ENCODE results near the gene SIX5. TPM values are rescaled to one million over a fixed set of nuclear protein-coding genes. Genes with fewer than 3 reads are reported as not detected.

Gene SIX5
- total and polyA plus RNA-seq, 5 donors from 2014 or later = 0.17 to 1.3 (median 0.25) TPM; not detected in 1

DNA sequence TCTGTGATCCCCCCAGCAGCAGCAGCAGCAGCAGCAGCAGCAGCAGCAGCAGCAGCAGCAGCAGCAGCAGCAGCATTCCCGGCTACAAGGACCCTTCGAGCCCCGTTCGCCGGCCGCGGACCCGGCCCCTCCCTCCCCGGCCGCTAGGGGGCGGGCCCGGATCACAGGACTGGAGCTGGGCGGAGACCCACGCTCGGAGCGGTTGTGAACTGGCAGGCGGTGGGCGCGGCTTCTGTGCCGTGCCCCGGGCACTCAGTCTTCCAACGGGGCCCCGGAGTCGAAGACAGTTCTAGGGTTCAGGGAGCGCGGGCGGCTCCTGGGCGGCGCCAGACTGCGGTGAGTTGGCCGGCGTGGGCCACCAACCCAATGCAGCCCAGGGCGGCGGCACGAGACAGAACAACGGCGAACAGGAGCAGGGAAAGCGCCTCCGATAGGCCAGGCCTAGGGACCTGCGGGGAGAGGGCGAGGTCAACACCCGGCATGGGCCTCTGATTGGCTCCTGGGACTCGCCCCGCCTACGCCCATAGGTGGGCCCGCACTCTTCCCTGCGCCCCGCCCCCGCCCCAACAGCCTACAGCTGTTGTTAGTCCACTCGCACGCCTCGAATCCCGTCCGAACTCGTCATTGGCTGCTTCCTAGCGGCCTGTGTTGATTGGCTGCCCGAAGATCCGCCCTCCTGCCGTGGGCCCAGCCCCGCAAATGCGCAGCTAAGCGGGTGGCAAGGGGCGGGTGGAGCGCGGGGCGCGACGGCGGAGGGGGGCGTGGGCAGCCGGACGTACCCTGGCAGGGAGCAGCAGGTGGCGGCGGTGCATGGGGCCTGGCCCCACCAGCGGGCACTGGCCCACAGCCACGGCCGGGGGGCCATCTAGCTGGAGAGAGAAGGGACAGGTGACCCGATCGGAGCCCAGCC is 1.4 kb upstream of the SIX5 start:
- peaks cover 14% of the 10 kb centered on the region for H3K27me3 Mint-ChIP-seq
- Histone ChIP-seq H3K27ac (ENCODE audit: insufficient read depth, low read length, poor library complexity, severe bottlenecking) (peak overlapping the region; percentile 81), H3K27me3 (ENCODE audit: control insufficient read depth, insufficient read depth, low read length) (no peaks in the 10 kb centered on the region), H3K4me3 (ENCODE audit: low read depth, low read length) (peak overlapping the region; percentile 45), H3K36me3 (ENCODE audit: control insufficient read depth, insufficient read depth, low read length) (no peaks in the 10 kb centered on the region), H3K4me1 (ENCODE audit: control insufficient read depth, insufficient read depth, low read length, poor library complexity, severe bottlenecking) (peaks cover 30% of the 10 kb centered on the region), H3K9me3 (ENCODE audit: control insufficient read depth in 2 of 2, low read length in 2 of 2) (no peaks in the 10 kb centered on the region)
- peak overlapping the region; percentile 76 to 92 (median 91) for H3K27ac Mint-ChIP-seq
- H3K4me3 Mint-ChIP-seq = peak overlapping the region; percentile 87 to 96 (median 92)
- H3K9me3 Mint-ChIP-seq = no peaks in the 10 kb centered on the region
- peaks cover 0 to 29% (median 10%) of the 10 kb centered on the region in 4 donors for H3K4me1 Mint-ChIP-seq
- ATAC-seq (ENCODE audit: low read depth in 2 of 2) (peak; percentile 73 to 76), DNase-seq (peak; percentile 87 to 96 (median 94))
- no peaks in the 10 kb centered on the region for H3K36me3 Mint-ChIP-seq

DNA sequence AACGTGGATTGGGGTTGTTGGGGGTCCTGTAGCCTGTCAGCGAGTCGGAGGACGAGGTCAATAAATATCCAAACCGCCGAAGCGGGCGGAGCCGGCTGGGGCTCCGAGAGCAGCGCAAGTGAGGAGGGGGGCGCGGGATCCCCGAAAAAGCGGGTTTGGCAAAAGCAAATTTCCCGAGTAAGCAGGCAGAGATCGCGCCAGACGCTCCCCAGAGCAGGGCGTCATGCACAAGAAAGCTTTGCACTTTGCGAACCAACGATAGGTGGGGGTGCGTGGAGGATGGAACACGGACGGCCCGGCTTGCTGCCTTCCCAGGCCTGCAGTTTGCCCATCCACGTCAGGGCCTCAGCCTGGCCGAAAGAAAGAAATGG is 754 bp upstream of the SIX5 start:
- H3K27ac Mint-ChIP-seq = peak overlapping the region; percentile 86 to 92 (median 91)
- H3K4me3 Mint-ChIP-seq = peak overlapping the region; percentile 87 to 96 (median 92)
- Histone ChIP-seq H3K4me3 (ENCODE audit: low read depth, low read length) (peak overlapping the region; percentile 45), H3K4me1 (ENCODE audit: control insufficient read depth, insufficient read depth, low read length, poor library complexity, severe bottlenecking) (peaks cover 30% of the 10 kb centered on the region), H3K27ac (ENCODE audit: insufficient read depth, low read length, poor library complexity, severe bottlenecking) (peak overlapping the region; percentile 81), H3K9me3 (ENCODE audit: control insufficient read depth in 2 of 2, low read length in 2 of 2) (no peaks in the 10 kb centered on the region), H3K36me3 (ENCODE audit: control insufficient read depth, insufficient read depth, low read length) (no peaks in the 10 kb centered on the region), H3K27me3 (ENCODE audit: control insufficient read depth, insufficient read depth, low read length) (no peaks in the 10 kb centered on the region)
- H3K27me3 Mint-ChIP-seq = peaks cover 14% of the 10 kb centered on the region
- ATAC-seq (ENCODE audit: low read depth in 2 of 2) (peak; percentile 26 to 28), DNase-seq (peak; percentile 48 to 85 (median 72))
- H3K4me1 Mint-ChIP-seq = peaks cover 0 to 28% (median 10%) of the 10 kb centered on the region in 4 donors
- H3K36me3 Mint-ChIP-seq = no peaks in the 10 kb centered on the region
- H3K9me3 Mint-ChIP-seq = no peaks in the 10 kb centered on the region

DNA sequence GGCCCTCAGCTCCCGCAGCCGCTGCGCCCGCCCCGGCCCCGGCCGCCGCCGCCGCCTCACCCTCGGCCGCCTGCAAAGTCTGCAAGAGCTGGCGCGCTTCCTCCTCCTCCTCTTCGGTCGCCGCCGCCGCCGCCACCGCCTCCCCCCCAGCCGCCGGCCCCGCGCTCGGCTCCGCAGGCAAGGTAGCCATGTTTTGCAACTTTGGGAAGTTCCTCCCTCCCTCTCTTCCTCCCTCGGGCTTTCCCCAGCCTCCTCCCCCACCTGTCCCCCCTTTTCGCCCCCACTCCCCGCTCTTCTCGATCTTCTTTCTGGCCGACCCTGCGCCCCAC is 433 bp downstream of the SIX5 start:
- H3K36me3 Mint-ChIP-seq = no peaks in the 10 kb centered on the region
- Histone ChIP-seq H3K27me3 (ENCODE audit: control insufficient read depth, insufficient read depth, low read length) (no peaks in the 10 kb centered on the region), H3K36me3 (ENCODE audit: control insufficient read depth, insufficient read depth, low read length) (no peaks in the 10 kb centered on the region), H3K27ac (ENCODE audit: insufficient read depth, low read length, poor library complexity, severe bottlenecking) (peak overlapping the region; percentile 81), H3K4me1 (ENCODE audit: control insufficient read depth, insufficient read depth, low read length, poor library complexity, severe bottlenecking) (peaks cover 30% of the 10 kb centered on the region), H3K9me3 (ENCODE audit: control insufficient read depth in 2 of 2, low read length in 2 of 2) (no peaks in the 10 kb centered on the region), H3K4me3 (ENCODE audit: low read depth, low read length) (no peak overlapping the region)
- H3K4me1 Mint-ChIP-seq = peaks cover 0 to 26% (median 10%) of the 10 kb centered on the region in 4 donors
- ATAC-seq (ENCODE audit: low read depth in 2 of 2) (no peak), DNase-seq (peak in 2 of 3 donors; percentile 38 to 42)
- H3K9me3 Mint-ChIP-seq = no peaks in the 10 kb centered on the region
- peak overlapping the region; percentile 87 to 96 (median 92) for H3K4me3 Mint-ChIP-seq
- H3K27me3 Mint-ChIP-seq = peaks cover 14% of the 10 kb centered on the region
- H3K27ac Mint-ChIP-seq = no peak overlapping the region

DNA sequence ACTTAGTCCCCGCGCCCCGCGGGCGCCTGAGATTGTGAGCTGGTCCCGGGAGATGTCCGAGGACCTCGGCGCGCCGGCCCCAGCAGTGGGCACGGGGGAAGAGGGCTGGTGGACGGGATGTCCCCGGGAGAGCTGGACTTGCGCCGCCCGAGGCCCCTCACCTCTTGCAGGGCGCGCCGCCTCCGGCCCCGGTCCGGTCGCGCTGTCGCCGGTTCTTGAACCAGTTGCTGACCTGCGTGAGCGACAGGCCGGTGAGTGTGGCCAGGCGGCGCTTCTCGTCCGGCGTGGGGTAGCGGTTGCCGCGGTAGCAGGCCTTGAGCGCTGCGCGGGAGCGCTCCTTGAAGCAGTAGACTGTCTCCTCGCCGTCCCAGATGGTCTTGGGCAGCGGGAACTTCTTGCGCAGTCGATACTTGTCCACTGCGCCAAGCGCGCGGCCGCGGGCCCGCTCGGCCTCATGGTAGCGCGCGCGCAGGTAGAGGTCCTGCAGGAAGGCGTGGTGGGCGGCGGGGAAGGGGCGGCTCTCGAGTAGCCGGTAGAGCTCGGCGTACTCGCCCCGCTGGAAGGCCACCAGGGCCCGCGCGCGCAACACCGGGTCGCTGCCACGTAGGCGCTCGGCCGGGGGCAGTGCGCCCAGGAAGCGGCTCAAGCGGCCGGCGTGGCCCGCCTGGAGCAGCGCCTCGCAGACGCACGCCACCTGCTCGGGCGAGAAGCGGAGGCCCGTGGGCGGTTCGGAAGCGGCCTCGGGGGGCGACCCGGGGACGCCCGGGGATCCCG is 984 bp downstream of the SIX5 start:
- H3K4me3 Mint-ChIP-seq = peak overlapping the region in 3 of 4 donors; percentile 68 to 82 (median 82)
- no peaks in the 10 kb centered on the region for H3K36me3 Mint-ChIP-seq
- Histone ChIP-seq H3K9me3 (ENCODE audit: control insufficient read depth in 2 of 2, low read length in 2 of 2) (no peaks in the 10 kb centered on the region), H3K27me3 (ENCODE audit: control insufficient read depth, insufficient read depth, low read length) (no peaks in the 10 kb centered on the region), H3K36me3 (ENCODE audit: control insufficient read depth, insufficient read depth, low read length) (no peaks in the 10 kb centered on the region), H3K4me1 (ENCODE audit: control insufficient read depth, insufficient read depth, low read length, poor library complexity, severe bottlenecking) (peaks cover 30% of the 10 kb centered on the region), H3K27ac (ENCODE audit: insufficient read depth, low read length, poor library complexity, severe bottlenecking) (no peak overlapping the region), H3K4me3 (ENCODE audit: low read depth, low read length) (no peak overlapping the region)
- DNase-seq (peak in 2 of 3 donors; percentile 22 to 26), ATAC-seq (ENCODE audit: low read depth in 2 of 2) (no peak)
- peaks cover 14% of the 10 kb centered on the region for H3K27me3 Mint-ChIP-seq
- H3K27ac Mint-ChIP-seq = no peak overlapping the region
- H3K4me1 Mint-ChIP-seq = peaks cover 0 to 22% (median 7%) of the 10 kb centered on the region in 4 donors
- H3K9me3 Mint-ChIP-seq = no peaks in the 10 kb centered on the region

DNA sequence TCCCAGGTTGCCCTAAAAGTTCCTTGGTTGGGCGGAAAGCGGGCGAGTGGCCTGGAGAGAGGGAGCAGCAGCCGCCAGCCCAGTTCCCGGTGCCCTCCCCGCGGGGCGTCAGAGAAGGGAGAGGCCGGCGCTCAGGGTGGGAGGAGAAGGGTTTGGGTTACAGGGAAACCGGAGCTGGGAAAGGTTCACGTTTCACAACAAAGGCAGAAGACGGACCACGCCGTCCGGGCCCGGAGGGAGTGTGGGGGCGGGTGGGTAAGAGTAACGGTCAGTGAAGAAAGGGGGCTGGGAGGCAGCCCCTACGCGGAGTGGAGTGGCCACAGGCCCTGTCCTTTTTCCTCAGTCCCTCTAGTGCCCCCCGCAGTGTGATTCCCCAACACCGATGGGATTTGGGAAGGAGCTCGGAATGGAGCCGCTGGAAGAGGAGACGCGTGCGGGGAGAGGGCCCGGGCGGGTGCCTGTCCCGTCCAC is 1.6 kb downstream of the SIX5 start:
- H3K27me3 Mint-ChIP-seq = peaks cover 14% of the 10 kb centered on the region
- peaks cover 30% of the 10 kb centered on the region for H3K4me1 ChIP-seq (ENCODE audit: control insufficient read depth, insufficient read depth, low read length, poor library complexity, severe bottlenecking)
- H3K4me3 Mint-ChIP-seq = peak overlapping the region; percentile 25 to 71 (median 52)
- H3K27ac ChIP-seq (ENCODE audit: insufficient read depth, low read length, poor library complexity, severe bottlenecking) = no peak overlapping the region
- H3K9me3 ChIP-seq (ENCODE audit: control insufficient read depth in 2 of 2, low read length in 2 of 2) = no peaks in the 10 kb centered on the region
- ATAC-seq (ENCODE audit: low read depth in 2 of 2) (no peak), DNase-seq (no peak)
- no peaks in the 10 kb centered on the region for H3K9me3 Mint-ChIP-seq
- no peaks in the 10 kb centered on the region for H3K36me3 ChIP-seq (ENCODE audit: control insufficient read depth, insufficient read depth, low read length)
- H3K4me1 Mint-ChIP-seq = peaks cover 0 to 21% (median 7%) of the 10 kb centered on the region in 4 donors
- no peak overlapping the region for H3K27ac Mint-ChIP-seq
- no peak overlapping the region for H3K4me3 ChIP-seq (ENCODE audit: low read depth, low read length)
- no peaks in the 10 kb centered on the region for H3K27me3 ChIP-seq (ENCODE audit: control insufficient read depth, insufficient read depth, low read length)
- H3K36me3 Mint-ChIP-seq = no peaks in the 10 kb centered on the region

DNA sequence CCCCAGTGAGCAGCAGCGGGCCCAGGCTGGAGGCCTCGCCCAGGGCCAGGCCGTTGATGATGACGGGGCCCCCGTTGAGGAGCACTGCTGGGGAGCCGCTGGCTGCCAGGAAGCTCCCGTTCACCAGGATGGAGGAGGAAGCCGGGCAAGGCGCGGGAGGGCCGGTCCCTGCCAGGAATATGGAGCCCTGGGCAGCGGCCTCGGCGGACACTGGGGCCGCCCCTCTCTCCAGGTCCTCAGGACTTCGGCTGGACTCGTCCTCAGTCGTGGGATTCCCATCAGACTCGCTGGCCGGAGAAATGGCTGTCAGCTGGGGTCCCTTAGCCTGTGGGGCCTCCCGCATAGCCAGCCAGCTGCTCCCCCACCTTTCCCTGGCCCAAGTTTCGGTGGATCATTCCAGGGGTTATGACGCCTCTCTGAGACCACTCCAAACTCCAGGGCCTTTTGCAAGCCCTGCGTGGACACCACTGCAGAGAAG is 2.1 kb downstream of the SIX5 start:
- Mint-ChIP-seq H3K27me3 (peaks cover 9% of the 10 kb centered on the region), H3K4me3 (peak overlapping the region; percentile 25 to 71 (median 52)), H3K36me3 (no peaks in the 10 kb centered on the region), H3K27ac (no peak overlapping the region), H3K9me3 (no peaks in the 10 kb centered on the region), H3K4me1 (peaks cover 0 to 17% (median 5%) of the 10 kb centered on the region in 4 donors)
- no peaks in the 10 kb centered on the region for H3K27me3 ChIP-seq (ENCODE audit: control insufficient read depth, insufficient read depth, low read length)
- ATAC-seq (ENCODE audit: low read depth in 2 of 2) = no peak
- no peak for DNase-seq
- peaks cover 30% of the 10 kb centered on the region for H3K4me1 ChIP-seq (ENCODE audit: control insufficient read depth, insufficient read depth, low read length, poor library complexity, severe bottlenecking)
- H3K27ac ChIP-seq (ENCODE audit: insufficient read depth, low read length, poor library complexity, severe bottlenecking) = no peak overlapping the region
- H3K36me3 ChIP-seq (ENCODE audit: control insufficient read depth, insufficient read depth, low read length) = no peaks in the 10 kb centered on the region
- no peaks in the 10 kb centered on the region for H3K9me3 ChIP-seq (ENCODE audit: control insufficient read depth in 2 of 2, low read length in 2 of 2)
- H3K4me3 ChIP-seq (ENCODE audit: low read depth, low read length) = no peak overlapping the region

DNA sequence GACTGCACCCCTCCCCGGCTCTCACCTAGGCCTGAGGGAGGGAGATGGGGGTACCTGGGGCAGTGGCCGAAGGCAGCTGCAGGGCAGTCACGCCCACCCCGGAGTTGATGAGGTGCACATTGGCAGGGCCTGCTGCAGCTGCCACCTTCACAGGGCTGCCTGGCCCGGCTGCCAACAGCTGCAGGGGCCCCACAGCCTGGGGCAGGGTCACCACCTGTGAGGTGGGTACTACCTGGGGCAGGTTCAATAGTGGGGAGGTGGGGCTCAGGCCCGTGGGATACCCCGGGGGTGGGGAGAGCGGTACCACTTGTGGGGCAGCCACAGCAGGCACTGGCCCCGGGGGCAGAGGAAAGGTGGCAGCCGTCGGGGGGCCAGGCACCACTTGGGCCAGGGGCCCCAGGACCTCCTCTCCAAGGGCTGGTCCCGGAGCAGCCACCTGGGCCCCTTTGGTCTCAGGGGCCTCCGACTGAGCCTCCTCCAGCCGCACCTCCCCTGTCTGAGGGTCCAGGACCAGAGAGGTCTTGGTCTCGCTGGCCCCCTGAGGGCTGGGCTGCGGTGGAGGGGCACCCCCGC is 2.7 kb downstream of the SIX5 start:
- DNase-seq (no peak), ATAC-seq (ENCODE audit: low read depth in 2 of 2) (no peak)
- Histone ChIP-seq H3K36me3 (ENCODE audit: control insufficient read depth, insufficient read depth, low read length) (no peaks in the 10 kb centered on the region), H3K4me3 (ENCODE audit: low read depth, low read length) (no peak overlapping the region), H3K9me3 (ENCODE audit: control insufficient read depth in 2 of 2, low read length in 2 of 2) (no peaks in the 10 kb centered on the region), H3K27ac (ENCODE audit: insufficient read depth, low read length, poor library complexity, severe bottlenecking) (no peak overlapping the region), H3K27me3 (ENCODE audit: control insufficient read depth, insufficient read depth, low read length) (no peaks in the 10 kb centered on the region), H3K4me1 (ENCODE audit: control insufficient read depth, insufficient read depth, low read length, poor library complexity, severe bottlenecking) (peaks cover 30% of the 10 kb centered on the region)
- peaks cover 9% of the 10 kb centered on the region for H3K27me3 Mint-ChIP-seq
- peaks cover 0 to 16% (median 4%) of the 10 kb centered on the region in 4 donors for H3K4me1 Mint-ChIP-seq
- H3K36me3 Mint-ChIP-seq = no peaks in the 10 kb centered on the region
- no peak overlapping the region for H3K4me3 Mint-ChIP-seq
- H3K27ac Mint-ChIP-seq = no peak overlapping the region
- no peaks in the 10 kb centered on the region for H3K9me3 Mint-ChIP-seq

All from CD4-positive, CD25-positive, alpha-beta regulatory T cell (primary cell).